ENCODE measurements around the gene MYLK4. TPM values are rescaled to one million over a fixed set of nuclear protein-coding genes. Genes with fewer than 3 reads are reported as not detected.
"Not testable (repeated sequence)": the region's sequence is repeated elsewhere in the genome, so short reads cannot be mapped to it uniquely, and the experiment has no call there.

The MYLK4 gene
- total RNA-seq, 2 donors from 2014 or later: 0.24 to 0.33 TPM

- peaks cover 13% of the 10 kb centered on the region for H3K36me3 Mint-ChIP-seq
- peak overlapping the region; percentile 88 for H3K4me3 Mint-ChIP-seq
- H3K27ac Mint-ChIP-seq: peak overlapping the region; percentile 18 to 58
- DNase-seq (ENCODE audit: low spot score) (no peak), ATAC-seq (no peak)
- no peaks in the 10 kb centered on the region for H3K9me3 Mint-ChIP-seq
- no peaks in the 10 kb centered on the region for H3K27me3 Mint-ChIP-seq
- H3K4me1 Mint-ChIP-seq (ENCODE audit: low read depth in 2 of 2): peaks cover 43 to 55% of the 10 kb centered on the region in 2 donors
These were observed 18.0 kb upstream of the MYLK4 start for GRCh38 chr6:2768696-2769095.

GRCh38 chr6:2767657-2768524 lies 17.2 kb upstream of the MYLK4 start:
- H3K4me3 Mint-ChIP-seq: peak overlapping the region; percentile 88
- peaks cover 39 to 54% of the 10 kb centered on the region in 2 donors for H3K4me1 Mint-ChIP-seq (ENCODE audit: low read depth in 2 of 2)
- no peak for ATAC-seq
- H3K27ac Mint-ChIP-seq: peak overlapping the region; percentile 18 to 58
- peaks cover 13% of the 10 kb centered on the region for H3K36me3 Mint-ChIP-seq
- H3K27me3 Mint-ChIP-seq: no peaks in the 10 kb centered on the region
- no peaks in the 10 kb centered on the region for H3K9me3 Mint-ChIP-seq
- DNase-seq (ENCODE audit: low spot score): no peak

DNA sequence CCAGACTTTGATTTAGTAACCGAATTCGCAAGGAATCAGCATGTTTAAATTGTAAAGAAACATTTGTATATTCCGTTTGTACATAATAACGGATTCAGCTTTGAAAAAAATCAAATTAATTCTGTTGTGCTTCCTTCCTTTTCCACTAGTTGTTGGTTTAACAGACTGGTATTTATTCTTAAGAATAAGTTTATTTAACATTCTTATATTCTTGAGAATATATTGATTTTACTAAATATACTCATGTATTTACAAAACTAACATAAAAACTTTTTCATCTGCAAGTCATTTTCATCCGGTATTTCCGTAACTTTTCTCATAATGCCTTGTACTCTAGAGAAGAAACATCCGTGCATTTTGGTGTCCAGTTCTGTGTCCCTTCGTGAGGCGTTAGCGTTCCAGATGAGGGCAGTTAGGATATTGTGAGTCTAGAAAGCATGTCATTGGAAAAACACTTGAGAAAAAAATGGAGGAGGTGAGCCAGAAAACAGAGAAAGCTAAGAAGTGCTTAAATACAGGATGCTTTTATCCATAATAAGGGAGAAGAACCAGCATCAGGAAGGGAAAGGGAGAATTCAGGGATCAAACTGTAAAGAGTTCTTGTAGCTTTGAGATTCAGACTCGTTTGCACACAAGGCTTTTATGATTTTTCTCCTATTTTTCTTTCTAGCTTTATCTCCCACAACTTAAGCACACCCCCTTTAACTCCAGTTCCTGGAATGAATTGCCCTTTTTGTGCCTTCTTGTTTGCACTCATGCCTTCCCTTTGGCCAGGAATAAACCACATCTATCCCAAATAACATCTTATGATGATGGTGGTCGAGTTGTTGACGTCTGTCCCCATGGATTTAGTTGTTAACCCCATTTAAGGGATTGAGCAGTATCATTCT lies 16.3 kb upstream of the MYLK4 start:
- H3K4me1 Mint-ChIP-seq (ENCODE audit: low read depth in 2 of 2): peaks cover 39 to 47% of the 10 kb centered on the region in 2 donors
- ATAC-seq (no peak), DNase-seq (ENCODE audit: low spot score) (no peak)
- no peaks in the 10 kb centered on the region for H3K9me3 Mint-ChIP-seq
- H3K36me3 Mint-ChIP-seq: peaks cover 13% of the 10 kb centered on the region
- H3K4me3 Mint-ChIP-seq: peak overlapping the region; percentile 88
- peak overlapping the region; percentile 18 to 78 for H3K27ac Mint-ChIP-seq
- H3K27me3 Mint-ChIP-seq: no peaks in the 10 kb centered on the region

GRCh38 chr6:2765896-2766766 lies 15.4 kb upstream of the MYLK4 start:
- Mint-ChIP-seq H3K4me1 (ENCODE audit: low read depth in 2 of 2) (peaks cover 41 to 46% of the 10 kb centered on the region in 2 donors), H3K27ac (peak overlapping the region; percentile 18 to 78), H3K27me3 (no peaks in the 10 kb centered on the region), H3K9me3 (no peaks in the 10 kb centered on the region), H3K4me3 (peak overlapping the region; percentile 88), H3K36me3 (peaks cover 8% of the 10 kb centered on the region)
- DNase-seq (ENCODE audit: low spot score) (peak; percentile 69), ATAC-seq (peak; percentile 25 to 31)

GRCh38 chr6:2765166-2765895 lies 14.6 kb upstream of the MYLK4 start, which contains the start of gene WRNIP1:
Gene WRNIP1, plus strand, starts transcription at chr6:2765393. Its CDS starts 230 bp downstream, at chr6:2765623.
- ATAC-seq (peak; percentile 96 to 97), DNase-seq (ENCODE audit: low spot score) (peak; percentile 98)
- Mint-ChIP-seq H3K27ac (peak within 1 kb of the TSS; percentile 97 to 98), H3K4me3 (peak within 1 kb of the TSS; percentile 93), H3K27me3 (no peaks in the 10 kb centered on the region), H3K36me3 (peaks cover 8% of the 10 kb centered on the region), H3K9me3 (no peaks in the 10 kb centered on the region), H3K4me1 (ENCODE audit: low read depth in 2 of 2) (peaks cover 44 to 48% of the 10 kb centered on the region in 2 donors)

DNA sequence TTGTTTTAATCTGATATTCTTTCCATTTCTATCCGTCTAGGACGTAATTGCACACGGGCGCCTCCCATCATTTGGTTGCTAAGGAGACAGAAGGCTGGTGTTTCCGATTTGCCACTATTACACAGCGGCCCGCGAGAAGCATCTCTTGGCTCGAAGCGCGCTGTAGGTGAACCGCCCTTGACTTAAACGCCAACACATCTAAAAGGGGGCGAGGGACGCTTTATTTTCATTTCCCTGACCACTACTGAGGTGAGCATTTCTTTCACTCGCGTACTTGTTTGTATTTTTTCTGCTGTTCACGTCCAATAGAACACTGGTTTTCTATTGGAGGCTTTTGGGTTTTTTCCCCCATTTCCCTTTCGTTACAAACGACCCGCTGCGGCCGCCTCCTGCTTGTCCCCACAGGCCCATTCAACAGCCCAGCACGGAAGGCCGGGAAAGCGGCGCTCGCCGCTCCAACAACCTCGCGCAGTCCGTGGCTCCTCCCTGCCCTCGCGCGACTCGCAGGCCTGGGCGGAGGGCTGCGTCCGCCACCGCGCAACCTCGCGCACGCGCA lies 14.0 kb upstream of the MYLK4 start:
- DNase-seq (ENCODE audit: low spot score) (no peak), ATAC-seq (peak; percentile 85 to 87)
- Mint-ChIP-seq H3K4me1 (ENCODE audit: low read depth in 2 of 2) (peaks cover 37 to 42% of the 10 kb centered on the region in 2 donors), H3K27ac (peak overlapping the region; percentile 97 to 98), H3K9me3 (no peaks in the 10 kb centered on the region), H3K4me3 (peak overlapping the region; percentile 93), H3K27me3 (no peaks in the 10 kb centered on the region), H3K36me3 (peaks cover 8% of the 10 kb centered on the region)

DNA sequence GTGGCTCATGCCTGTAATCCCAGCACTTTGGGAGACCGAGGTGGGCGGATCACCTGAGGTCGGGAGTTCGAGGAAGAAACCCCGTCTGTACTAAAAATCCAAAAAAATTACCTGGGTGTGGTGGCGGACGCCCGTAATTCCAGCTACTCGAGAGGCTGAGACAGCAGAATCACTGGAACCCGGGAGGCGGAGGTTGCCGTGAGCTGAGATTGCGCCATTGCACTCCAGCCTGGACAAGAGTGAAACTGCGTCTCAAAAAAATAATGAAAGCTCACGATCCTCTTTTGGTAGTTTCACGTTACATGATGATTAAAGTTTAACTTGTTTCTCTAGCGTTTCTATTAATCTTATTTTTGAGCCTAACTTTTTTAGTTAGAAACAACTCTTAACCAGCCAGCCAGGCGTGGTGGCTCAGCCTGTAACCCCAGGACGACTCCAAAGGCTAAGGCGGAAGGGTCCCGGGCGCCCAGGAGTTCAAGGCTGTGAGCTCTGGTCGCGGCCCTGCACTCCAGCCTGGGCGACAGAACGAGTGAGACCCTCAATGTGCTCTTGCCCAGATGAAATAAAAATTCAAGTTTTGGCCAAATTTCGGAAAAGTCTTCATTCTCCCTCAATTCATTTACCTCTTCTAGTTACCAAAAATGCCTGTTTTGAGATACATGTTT lies 13.3 kb upstream of the MYLK4 start:
- ATAC-seq: no peak
- H3K27ac Mint-ChIP-seq: peak overlapping the region; percentile 97 to 98
- peak overlapping the region; percentile 93 for H3K4me3 Mint-ChIP-seq
- H3K4me1 Mint-ChIP-seq (ENCODE audit: low read depth in 2 of 2): peaks cover 37 to 42% of the 10 kb centered on the region in 2 donors
- H3K36me3 Mint-ChIP-seq: peaks cover 8% of the 10 kb centered on the region
- H3K27me3 Mint-ChIP-seq: no peaks in the 10 kb centered on the region
- no peaks in the 10 kb centered on the region for H3K9me3 Mint-ChIP-seq
- DNase-seq (ENCODE audit: low spot score): no peak

DNA sequence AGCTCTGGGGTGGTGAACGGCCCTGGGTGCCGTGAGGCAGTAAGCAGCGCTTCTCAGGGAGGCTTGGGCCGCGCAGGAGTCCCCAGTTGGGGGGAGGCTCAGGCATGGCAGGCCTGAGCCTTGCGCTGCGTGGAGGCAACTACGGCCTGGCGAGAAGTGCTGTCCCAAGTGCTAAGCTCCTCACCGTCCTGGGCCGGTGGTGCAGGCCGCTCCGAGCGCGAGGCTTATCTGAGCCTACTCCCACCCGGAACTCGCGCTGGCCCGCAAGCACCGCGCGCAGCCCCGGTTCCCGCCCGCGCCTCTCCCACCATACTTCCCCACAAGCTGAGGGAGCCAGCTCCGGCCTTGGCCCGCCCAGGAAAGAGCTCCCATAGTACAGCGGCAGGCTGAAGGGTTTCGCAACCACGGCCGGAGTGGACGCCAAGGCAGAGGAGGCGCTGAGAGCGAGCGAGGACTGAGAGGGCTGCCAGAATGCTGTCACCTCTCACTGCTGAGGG lies 12.7 kb upstream of the MYLK4 start:
- DNase-seq (ENCODE audit: low spot score): no peak
- Mint-ChIP-seq H3K36me3 (peaks cover 2% of the 10 kb centered on the region), H3K27ac (peak overlapping the region in 1 of 2 donors; percentile 98), H3K4me1 (ENCODE audit: low read depth in 2 of 2) (peaks cover 32 to 36% of the 10 kb centered on the region in 2 donors), H3K27me3 (no peaks in the 10 kb centered on the region), H3K4me3 (no peak overlapping the region), H3K9me3 (no peaks in the 10 kb centered on the region)
- ATAC-seq: no peak

GRCh38 chr6:2762868-2763267 lies 12.1 kb upstream of the MYLK4 start:
- H3K36me3 Mint-ChIP-seq; ATAC-seq; H3K27me3 Mint-ChIP-seq; DNase-seq (ENCODE audit: low spot score); H3K9me3 Mint-ChIP-seq: not testable (repeated sequence)
- Mint-ChIP-seq H3K4me3 (peak overlapping the region; percentile 32), H3K4me1 (ENCODE audit: low read depth in 2 of 2) (peaks cover 28 to 31% of the 10 kb centered on the region in 2 donors), H3K27ac (peak overlapping the region; percentile 39 to 53)

GRCh38 chr6:2760882-2761842 lies 10.4 kb upstream of the MYLK4 start:
- peaks cover 0 to 4% of the 10 kb centered on the region in 2 donors for H3K27me3 Mint-ChIP-seq
- DNase-seq (ENCODE audit: low spot score) (no peak), ATAC-seq (no peak)
- H3K4me3 Mint-ChIP-seq: peak overlapping the region; percentile 51
- no peaks in the 10 kb centered on the region for H3K36me3 Mint-ChIP-seq
- H3K4me1 Mint-ChIP-seq (ENCODE audit: low read depth in 2 of 2): peaks cover 19% of the 10 kb centered on the region in 2 donors
- H3K9me3 Mint-ChIP-seq: no peaks in the 10 kb centered on the region
- peak overlapping the region; percentile 41 to 50 for H3K27ac Mint-ChIP-seq

GRCh38 chr6:2758980-2759379 lies 8.3 kb upstream of the MYLK4 start:
- ATAC-seq (no peak), DNase-seq (ENCODE audit: low spot score) (no peak)
- Mint-ChIP-seq H3K36me3 (no peaks in the 10 kb centered on the region), H3K4me3 (no peak overlapping the region), H3K9me3 (no peaks in the 10 kb centered on the region), H3K27ac (no peak overlapping the region), H3K4me1 (ENCODE audit: low read depth in 2 of 2) (peaks cover 12 to 13% of the 10 kb centered on the region in 2 donors), H3K27me3 (peaks cover 5 to 14% of the 10 kb centered on the region in 2 donors)
